HG02610 (cell line): ENCODE results near the gene SLCO3A1.

Source experiments
- ATAC-seq: cut with Tn5 transposase; IDR thresholded peaks from one replicate; pipeline ENCODE4 v1.9.1; 2021; ENCODE audit warnings: mild to moderate bottlenecking, moderate library complexity; ENCODE audit not compliant: unreplicated experiment

The SLCO3A1 gene

DNA sequence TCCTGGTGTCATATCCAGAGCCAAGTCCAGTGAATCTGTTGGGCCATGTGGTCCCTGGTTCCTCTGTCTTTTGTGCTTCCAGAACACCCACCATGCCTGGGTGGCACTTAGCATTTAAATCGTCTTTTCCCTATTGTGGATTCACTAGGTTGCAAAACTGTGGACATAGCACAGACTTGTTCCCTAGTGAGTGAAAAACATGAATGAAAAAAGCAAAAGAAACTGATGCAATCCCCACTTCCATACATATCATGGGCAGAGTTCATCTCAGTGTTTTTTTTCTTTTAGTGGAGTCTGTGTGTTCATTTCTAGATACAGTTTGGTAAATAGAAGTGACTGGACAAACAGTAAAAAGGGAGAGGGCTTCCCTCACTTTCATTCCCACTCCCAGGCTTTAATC is 170.5 kb downstream of the SLCO3A1 start:
- ATAC-seq: no peak

DNA sequence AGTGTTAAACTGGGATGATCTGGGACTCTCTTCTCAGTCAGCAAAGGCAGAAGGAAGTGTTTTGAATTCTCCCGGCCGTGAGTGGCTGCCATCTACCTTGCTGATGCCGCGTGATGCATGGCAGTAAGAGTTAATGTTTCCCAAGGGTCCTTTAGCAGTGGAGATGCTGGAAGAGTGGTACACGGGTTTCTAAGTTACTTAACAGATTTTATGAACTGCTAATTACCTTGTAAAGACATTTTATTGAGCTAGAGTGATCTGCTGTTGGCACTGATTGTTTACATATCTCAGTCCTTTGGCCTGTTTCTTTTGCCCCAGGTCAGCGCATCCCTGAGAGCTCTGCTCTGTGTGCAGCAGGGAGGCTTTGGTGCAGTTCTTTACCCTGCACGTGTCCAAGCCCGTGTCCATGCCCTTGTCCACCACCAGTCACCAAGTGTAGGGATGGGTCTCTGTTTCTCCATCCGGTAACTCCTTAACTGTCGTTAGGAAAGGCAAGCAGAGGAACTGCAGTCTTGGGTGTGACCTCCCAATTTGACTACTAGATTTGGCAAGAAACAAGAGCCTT is 172.3 kb downstream of the SLCO3A1 start:
- ATAC-seq: no peak

DNA sequence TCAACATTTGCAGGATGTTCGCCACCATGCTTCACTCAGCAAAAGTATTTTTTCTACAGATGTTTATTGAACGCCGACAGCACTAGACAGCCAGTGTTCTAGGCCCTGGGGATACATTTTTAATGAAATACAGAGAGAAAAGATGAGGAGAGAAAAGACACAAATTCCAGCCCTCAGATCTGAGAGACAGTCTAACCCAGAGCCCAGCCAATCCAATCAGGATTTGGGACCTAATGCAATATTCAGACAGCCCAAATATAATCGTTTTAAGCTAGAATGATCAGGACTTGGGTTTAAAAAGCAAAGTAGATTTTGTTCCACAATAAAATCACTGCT is 174.8 kb downstream of the SLCO3A1 start:
- ATAC-seq: no peak

DNA sequence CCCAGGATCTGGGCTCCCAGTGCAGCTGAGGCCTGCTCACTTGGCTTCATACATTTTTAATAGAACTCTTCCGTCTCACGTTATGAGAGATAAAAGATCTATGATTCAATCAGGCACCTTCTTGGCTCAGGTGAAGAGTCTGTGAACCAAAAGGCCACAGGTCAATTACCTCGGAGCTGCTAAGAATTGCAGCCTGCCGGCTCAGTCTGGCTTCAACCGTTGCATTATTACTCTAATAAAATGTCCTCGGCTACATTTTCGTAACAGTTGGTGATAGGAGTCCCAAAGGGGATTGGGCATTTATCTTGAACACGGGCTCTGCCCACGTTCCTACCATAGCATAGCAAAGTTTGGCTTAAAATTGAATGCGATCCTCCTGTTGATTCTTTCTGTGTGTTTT is 176.3 kb downstream of the SLCO3A1 start:
- ATAC-seq: no peak

DNA sequence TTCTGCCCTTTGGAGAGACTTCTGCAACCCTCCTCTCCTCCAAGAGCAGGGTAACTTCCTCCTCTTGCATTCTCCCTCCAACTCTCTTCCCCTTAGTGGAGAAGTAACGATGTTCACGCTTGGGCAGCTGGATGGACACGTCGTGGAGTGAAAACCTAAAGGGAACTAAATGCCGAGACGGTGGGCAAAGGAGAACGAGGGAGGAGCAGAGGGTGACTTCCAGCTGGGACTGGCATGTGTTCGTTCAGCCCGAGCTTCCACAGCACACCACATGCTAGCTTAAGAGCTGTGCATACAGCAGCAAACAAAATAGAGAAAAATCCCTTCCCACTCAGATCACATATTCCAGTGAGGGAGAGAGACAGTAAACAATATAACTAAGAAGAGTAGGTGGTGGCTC is 179.8 kb downstream of the SLCO3A1 start:
- no peak for ATAC-seq

DNA sequence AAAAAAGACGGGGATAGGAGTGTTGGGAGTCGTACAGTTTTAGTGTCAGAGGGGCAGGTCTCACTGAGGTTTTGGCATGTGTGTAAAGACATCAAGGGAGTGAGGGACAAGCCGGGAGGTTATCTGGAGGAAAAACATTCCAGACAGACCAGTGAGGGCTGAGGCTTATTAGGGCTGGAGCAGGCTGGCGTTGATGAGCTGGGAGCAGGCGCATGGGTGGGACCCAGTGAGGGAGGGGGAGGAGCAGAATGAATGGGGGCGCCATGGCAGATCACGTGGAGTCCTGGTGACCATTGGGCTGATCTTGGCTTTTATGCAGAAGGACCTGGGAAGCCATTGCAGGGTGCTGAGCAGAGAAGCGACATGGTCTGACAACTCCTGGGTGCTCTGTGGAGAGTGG is 180.2 kb downstream of the SLCO3A1 start:
- no peak for ATAC-seq

DNA sequence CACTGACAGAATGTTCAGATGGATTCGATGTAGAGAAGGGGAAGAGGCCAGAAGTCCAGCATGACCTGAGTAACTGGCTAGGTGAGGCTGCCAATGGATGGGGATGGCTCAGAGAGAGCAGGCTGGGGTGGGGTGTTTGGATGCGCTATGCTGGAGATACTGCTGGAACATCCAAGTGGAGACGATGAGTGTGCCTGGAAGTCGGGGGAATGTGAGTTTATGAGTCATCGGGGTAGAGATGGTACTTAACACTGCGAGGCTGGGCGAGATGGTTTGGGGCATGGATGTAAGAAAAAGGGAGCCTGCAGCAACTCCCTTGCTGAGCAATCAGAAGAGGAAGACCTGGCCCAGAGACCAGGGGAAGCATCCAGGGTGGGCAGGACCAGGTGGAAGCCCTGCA is 180.7 kb downstream of the SLCO3A1 start:
- ATAC-seq: no peak

DNA sequence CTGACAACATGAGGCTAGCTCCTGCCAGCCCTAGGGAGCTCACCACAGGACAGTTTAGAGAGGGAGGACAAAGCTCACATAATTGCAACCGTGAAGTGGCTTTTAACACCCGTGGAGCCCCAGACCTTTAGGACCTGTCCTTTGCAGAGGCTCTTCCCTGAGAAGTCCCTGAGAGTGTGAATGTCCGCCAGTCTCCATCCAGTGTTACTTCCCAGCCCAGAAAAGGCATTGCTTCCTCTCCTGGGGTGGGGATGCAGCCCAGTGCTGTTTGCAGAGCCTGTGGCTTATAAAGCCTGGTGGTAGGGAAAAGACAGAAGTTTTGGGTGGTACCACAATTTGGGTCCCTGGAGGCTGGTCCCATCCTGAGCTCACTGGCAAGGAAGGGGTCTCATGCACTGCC is 182.0 kb downstream of the SLCO3A1 start:
- ATAC-seq: no peak

DNA sequence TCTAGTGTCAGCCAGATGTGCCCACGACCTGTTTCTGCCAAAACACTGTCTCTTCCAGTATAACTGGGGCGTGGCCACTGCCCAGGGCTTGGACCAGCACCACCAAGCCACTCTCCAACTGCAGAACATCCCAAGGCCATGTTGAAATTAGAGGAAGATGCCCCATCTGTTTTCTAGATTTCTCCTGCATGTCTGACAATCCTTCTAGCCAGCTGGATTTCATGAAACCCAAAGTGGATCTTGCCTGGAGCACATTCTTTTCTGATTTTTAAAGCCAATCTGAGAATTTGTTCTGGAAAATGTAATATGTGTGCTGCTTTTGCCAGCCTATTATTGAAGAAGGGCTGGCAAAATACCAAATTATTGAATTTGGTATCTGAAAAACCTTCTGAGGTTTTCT is 182.5 kb downstream of the SLCO3A1 start:
- no peak for ATAC-seq

DNA sequence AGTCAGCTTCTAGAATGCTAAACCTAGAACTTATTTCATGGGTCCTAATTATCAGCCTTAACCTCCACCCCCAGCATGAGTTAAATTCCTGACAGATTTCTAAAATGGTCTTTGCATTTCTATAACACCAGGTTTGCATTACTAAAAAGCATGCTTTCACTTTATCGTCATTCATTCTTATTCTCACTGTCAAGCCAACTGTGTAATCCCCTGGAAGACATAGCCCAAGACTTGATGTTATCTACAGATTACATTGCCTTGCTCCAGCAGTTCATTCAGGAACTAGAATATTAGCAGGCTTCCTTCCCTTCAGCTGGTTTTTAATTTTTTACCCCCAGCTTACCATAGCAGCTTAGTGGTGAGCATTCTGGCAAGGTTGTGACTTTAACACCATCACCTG is 184.0 kb downstream of the SLCO3A1 start:
- ATAC-seq: no peak

DNA sequence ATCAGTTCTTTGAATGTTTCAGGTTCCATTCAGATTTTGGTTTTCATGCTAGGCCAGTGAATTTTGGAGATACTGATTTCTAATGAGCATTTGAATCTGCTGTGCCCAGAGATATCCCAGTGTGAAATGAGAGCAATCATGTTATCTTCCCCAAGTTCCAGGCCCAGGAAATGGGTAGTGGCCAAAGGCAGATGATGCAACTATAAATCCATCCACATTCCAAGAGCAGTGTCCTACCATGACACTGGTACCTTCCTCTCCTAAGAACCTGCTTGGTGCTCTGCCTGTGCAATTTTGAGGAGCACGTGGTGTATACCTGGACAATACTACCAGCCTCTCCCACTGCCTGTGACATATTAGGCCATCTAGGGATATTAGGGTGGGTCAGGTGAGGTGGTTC is 186.8 kb downstream of the SLCO3A1 start:
- no peak for ATAC-seq

DNA sequence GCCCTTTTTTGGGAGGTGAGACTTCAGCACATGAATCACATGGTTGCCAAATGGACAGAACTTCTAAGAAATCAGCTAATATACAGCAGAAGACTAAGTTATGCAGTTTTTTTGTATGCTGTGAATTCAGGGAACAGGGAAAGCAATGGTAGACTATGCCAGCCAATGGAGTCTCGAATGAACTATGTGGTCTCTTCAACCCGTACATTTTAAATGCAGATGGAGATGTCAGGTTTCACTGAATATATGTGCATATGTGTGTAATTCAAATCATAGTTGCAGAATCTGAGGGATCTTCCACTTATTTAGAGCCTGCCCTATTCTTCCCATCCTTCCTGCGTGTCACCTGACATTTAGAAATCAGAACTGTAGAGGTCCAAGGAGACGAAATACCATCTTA is 187.9 kb downstream of the SLCO3A1 start:
- ATAC-seq: no peak

DNA sequence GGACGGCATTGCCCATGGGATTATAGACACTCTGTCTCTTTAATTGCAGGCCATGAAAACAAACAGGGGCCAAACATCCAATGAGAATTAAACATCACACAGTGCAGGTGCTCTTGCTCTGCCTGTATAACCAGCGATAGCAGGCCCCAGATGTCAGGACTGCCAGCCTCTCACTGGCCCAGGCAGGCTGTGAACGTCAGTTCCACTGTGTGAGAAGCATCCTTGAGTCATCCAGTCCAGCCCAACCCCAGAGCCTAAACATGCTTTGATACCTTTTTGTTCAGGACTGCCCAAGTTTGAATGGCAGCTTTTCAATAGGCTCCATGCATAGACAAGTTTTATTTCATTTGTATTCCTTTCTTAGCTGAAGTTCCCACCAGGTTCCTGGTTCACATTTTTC is 189.8 kb downstream of the SLCO3A1 start:
- no peak for ATAC-seq

DNA sequence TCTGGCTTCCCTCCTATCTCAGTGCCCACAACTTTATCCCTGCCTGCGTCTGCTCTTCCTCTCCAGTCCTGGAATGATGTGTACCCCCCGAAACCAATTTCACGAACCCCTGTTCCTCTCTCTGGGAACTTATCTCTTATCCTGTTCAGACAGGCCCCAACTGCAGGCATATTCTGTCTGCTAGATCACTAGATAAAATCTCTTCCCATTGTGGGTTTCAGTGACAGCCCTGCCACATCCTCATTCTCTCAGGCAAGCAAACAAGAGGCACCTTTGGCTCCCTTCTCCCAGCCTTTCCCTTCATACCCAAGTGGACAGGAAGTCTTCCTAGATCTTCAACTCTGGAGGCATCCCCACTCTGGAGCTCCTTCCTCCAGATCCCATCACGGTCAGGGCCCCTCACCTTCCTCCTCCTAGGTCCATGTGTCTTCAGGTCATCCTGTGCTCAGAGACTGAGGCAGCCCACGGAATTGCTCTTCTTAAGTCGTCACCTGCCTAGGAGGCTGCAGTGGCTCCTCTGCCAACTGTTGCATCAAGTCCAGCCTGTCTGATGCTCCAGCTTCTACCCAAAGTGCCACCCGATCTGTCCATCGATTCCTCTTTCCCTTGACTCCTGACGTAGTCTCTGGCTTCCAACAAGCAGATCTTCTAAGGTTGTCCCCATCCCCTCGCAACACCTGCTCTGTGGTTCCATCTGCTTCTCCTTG is 190.8 kb downstream of the SLCO3A1 start:
- ATAC-seq: no peak

DNA sequence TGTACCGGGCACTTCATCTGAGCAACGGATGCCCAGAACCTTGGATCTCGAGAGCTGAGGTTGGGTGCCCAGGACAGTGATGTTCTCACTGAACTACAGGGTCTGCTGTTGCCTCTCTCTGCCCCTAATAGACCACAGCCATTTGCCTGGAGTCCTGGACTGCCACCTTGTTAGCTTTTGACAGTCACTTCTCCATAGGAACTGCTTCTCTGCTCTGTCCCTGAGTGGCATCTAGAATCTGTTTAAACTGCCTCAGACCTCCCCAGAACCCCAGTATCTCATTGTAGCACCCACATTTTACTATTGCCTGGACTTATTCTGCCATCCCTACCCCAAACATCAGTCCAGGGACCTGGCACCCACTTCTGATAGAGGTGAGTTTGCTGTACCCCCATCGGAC is 194.4 kb downstream of the SLCO3A1 start:
- ATAC-seq: no peak

DNA sequence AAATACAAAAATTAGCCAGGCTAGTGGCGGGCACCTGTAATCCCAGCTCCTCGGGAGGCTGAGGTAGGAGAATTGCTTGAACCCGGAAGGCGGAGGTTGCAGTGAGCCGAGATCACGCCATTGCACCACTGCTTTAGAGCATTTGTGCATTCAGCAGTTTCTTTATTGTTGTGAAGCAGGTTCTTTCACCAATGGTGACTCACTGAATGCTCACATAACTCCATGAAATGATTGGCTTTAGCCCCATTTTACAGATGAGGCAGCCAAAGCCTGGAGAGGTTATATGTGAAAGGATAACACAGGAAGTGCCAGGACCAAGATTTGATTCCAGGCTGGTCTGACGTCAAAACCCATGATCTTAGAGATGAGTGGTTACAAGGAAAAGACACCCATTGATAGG is 195.2 kb downstream of the SLCO3A1 start:
- no peak for ATAC-seq

DNA sequence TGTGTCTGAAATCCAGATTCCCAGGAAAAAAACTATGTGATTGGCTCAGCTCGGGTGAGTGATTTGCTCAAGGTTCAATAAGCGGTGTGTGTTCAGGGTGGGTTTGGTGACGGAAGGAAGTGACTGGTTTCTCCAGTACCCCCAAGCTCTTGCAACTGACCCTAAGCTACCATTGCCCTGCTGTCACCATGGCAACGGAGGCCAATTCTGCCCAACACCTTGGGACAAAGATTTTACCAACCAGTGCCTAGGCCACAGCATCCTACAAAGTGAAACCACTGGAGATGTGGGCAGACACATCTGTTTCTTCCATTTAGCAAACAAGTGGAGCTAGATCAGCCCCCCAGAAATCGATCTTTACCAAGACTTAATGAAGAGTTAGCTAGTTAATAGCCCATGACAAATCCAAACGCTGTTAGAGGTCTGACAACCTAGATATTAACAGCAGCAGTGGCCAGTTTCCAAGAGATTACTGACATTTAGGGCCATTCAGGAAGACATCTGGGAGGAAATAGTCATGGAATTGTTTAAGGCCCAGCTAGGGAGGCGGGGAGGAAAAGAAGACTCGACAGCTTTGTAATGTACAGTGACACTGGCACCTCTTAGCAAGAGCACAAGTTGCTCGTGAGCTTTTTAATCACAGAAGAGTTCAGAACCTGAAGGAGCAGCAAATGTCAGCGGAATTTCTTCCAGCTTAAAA is 195.9 kb downstream of the SLCO3A1 start:
- no peak for ATAC-seq

DNA sequence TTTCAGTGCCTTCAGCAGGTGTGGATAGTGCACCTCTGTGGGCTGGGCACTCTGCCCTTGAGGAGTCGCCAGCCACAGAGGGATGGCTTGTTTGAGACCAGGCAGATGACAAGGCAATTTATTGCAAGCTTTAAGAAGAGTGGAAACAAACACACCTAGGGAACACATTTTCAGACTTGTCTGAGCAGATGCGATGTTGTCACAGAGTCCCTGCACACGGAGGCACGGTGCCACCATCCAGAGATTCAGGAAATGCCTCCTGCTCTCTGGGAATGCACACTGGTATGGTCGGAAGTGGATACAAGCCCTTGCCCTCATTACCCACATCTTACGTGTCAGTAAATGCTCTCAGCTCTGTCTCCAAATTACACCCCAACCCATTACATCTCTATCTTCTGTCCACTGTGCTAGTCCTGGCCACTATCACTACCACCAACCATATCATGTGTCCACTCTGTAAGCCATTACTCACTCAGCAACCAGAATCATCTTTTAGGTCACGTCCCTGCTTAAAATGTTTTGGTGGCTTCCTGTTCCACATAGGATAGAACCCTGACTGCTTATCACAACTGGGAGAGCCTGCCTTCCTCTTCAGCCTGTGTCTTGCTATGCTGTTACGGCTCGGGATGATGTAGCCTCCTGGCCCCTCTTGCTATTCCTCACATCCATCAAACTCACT is 196.9 kb downstream of the SLCO3A1 start:
- ATAC-seq: no peak

DNA sequence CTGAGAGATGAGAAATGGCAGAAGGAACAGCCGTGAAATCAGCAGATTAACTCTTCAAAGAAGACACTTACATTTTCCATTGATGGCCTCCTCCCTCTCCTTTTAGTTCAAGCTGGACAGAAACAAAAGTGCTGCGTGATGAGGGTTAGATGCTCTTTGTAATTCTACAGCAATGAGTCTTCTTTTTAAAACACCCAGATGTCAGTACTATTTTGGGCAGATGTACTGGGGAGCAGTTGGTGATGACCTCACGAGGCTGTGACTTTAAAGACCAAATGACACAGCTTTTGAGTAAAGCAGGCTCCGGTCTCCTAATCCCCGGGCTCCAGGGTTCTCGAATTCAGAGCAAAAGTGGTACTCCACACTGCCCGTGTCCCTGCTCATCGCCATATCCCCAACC is 198.2 kb downstream of the SLCO3A1 start:
- no peak for ATAC-seq

DNA sequence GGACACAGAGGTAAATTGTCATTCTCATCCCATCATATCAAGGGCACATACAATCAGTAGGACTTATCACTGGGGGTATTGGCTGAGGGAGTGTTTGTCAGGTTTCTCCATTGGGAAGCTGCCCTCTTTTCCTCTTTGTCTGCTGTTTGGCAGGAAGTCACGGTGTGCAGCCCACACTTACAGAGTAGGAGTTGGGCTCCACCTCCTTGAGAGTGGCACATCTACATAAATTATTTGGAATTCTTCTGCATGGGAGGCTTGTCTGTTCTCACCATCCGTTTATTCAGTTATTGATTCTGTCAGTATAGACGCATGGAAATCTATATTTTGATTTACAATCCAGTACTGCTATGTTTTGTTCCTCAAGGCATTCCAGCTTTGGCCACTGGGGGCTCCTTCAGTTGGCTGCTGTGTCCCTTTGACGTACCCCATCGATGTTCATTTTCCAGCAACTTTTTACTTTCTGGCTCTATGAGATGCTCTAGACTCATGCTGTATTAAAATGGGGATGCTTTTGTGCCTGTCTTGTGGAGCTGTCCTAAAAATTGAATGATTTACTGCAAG is 200.3 kb downstream of the SLCO3A1 start:
- ATAC-seq: no peak

DNA sequence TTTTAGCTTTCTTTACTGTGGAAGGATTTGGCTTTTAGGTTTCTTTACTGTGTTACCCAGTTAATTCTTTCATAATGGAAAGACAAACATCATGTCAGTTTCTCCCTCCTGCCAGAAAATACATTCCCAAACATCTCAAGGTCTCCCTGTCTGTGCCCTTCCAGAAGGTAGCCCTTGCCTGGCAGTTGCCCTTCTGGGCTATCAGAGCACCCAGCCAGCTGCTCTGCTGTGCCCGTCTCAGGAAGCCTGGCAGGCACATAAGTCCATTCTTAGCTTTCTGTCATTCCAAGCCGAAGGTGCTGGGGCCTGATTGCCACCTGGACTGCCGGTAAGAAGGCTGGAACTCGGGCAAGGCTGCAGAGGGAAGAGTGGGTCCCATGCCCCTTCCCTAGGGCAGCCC is 203.4 kb downstream of the SLCO3A1 start:
- ATAC-seq: no peak
